C4-2B (cell line): ENCODE measurements around the gene NUDT14.

ENCODE experiments used
- CTCF ChIP-seq: fragments of 450-650 bp; conservative IDR thresholded peaks from 2 replicates; pipeline ENCODE4 v1.5.1; 2017; ENCODE audit warnings: mild to moderate bottlenecking
- ZFX ChIP-seq: fragments of 450-650 bp; IDR thresholded peaks from 2 replicates; pipeline ENCODE4 v1.6.1; 2017

- TF ChIP-seq CTCF (no peak; the same call in 1 of the 2 replicates), ZFX (no peak)
Observed at GRCh38 chr14:105180592-105181548, at the start of gene NUDT14.
